DND-41 (cell line): ENCODE measurements around the gene NUP210L.
"Not testable (repeated sequence)": the region's sequence is repeated elsewhere in the genome, so short reads cannot be mapped to it uniquely, and the experiment has no call there.

Experiments used
- CTCF ChIP-seq: IDR thresholded peaks from 2 replicates; pipeline ENCODE4 v1.5.1; 2012; ENCODE audit warnings: borderline replicate concordance, low read length, moderate library complexity, mild to moderate bottlenecking; ENCODE audit not compliant: poor library complexity, severe bottlenecking; ENCODE audit errors: extremely low read depth
- EZH2 ChIP-seq: IDR thresholded peaks from 3 replicates; pipeline ENCODE4 v1.6.1; 2012; ENCODE audit warnings: borderline replicate concordance, low read depth, mild to moderate bottlenecking, moderate library complexity, low read length, inconsistent platforms; ENCODE audit not compliant: severe bottlenecking

GRCh38 chr1:153981735-153982134, 173.1 kb downstream of the NUP210L start:
- not testable (repeated sequence) for TF ChIP-seq CTCF, EZH2
